A549 (cell line): ENCODE measurements around the gene HRH3.

Experiments used
- ATOH8 ChIP-seq: fragments of 250-450 bp; sonication (Bioruptor Pico); IDR thresholded peaks from 2 replicates; pipeline ENCODE4 v1.5.0; 2020; ENCODE audit warnings: low read depth, mild to moderate bottlenecking, moderate library complexity
- CBX8 ChIP-seq: fragments of 200-600 bp; sonication (generic); IDR thresholded peaks from 2 replicates; pipeline ENCODE4 v1.6.1; 2016
- CHD2 ChIP-seq: fragments of 150-350 bp; IDR thresholded peaks from 2 replicates; pipeline ENCODE4 v1.6.1; 2014; ENCODE audit warnings: low read length; ENCODE audit not compliant: partially characterized antibody
- CTCF ChIP-seq: fragments of >200 bp; sonication (Bioruptor Twin); formaldehyde crosslinking; IDR thresholded peaks from 3 replicates; pipeline ENCODE4 v1.5.1; 2016
- JUN ChIP-seq, 2 experiments: fragments of >200 bp; sonication (Bioruptor Twin); formaldehyde crosslinking; IDR thresholded peaks; 2 replicates in 1 of 2; 3 replicates in 1 of 2; pipeline ENCODE4 v1.6.1; 2016 to 2017
- JUNB ChIP-seq: fragments of >200 bp; sonication (Bioruptor Twin); formaldehyde crosslinking; IDR thresholded peaks from 2 replicates; pipeline ENCODE4 v1.6.1; 2016
- MAX ChIP-seq: IDR thresholded peaks from 2 replicates; pipeline ENCODE4 v1.6.1; 2012
- NFE2L2 ChIP-seq: fragments of 150-350 bp; conservative IDR thresholded peaks from 2 replicates; pipeline ENCODE4 v1.6.1; 2014; ENCODE audit warnings: low read length
- PHF8 ChIP-seq: fragments of 200-600 bp; sonication (generic); IDR thresholded peaks from 2 replicates; pipeline ENCODE4 v1.6.1; 2016; ENCODE audit warnings: low read depth, mild to moderate bottlenecking, antibody characterized with exemption, moderate library complexity, borderline replicate concordance
- POLR2A ChIP-seq: IDR thresholded peaks from 2 replicates; pipeline ENCODE4 v1.6.1; 2012; ENCODE audit warnings: mild to moderate bottlenecking, low read length
- POLR2AphosphoS2 ChIP-seq: conservative IDR thresholded peaks from 2 replicates; pipeline ENCODE4 v1.6.1; 2012; ENCODE audit warnings: low read length, improper control_type of control experiment, inconsistent platforms
- SREBF2 ChIP-seq: fragments of 450-650 bp; IDR thresholded peaks from 2 replicates; pipeline ENCODE4 v1.6.1; 2014; ENCODE audit warnings: mild to moderate bottlenecking, moderate library complexity

GRCh38 chr20:62248890-62249560 is 28.9 kb upstream of the HRH3 start:
- no peak for TF ChIP-seq CTCF
- TF ChIP-seq MAX: no peak
- TF ChIP-seq POLR2AphosphoS2: no peak
- TF ChIP-seq CHD2: no peak
- TF ChIP-seq POLR2A: no peak
- no peak for TF ChIP-seq JUNB
- TF ChIP-seq SREBF2: no peak
- TF ChIP-seq NFE2L2: no peak
- TF ChIP-seq ATOH8 (CRISPR knock-in tag): no peak
- no peak for TF ChIP-seq JUN (IDR thresholded peaks at IDR 0.05)
- no peak for TF ChIP-seq CBX8
- TF ChIP-seq PHF8: no peak
